ENCODE measurements around the gene SLC10A7.

DNA sequence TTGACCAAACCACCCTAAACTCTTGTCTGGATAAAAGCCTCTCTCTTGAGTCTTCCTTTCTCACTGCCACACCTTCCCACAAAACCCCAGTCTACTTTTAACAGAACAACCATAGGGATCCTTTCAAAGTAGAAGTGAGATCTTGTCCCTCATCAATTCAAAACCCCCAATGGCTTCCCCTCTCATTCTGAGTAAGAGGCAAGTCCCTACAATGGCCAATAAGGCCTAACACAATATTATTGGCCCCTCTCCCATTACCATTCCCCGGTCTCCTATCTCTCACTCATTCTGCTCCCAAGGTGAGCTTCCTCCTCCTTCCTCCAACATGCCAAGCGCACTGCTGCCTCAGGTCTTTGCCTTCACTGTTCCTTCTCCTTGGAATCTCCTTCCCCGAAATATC, 250.3 kb downstream of the SLC10A7 start:
- TF ChIP-seq, protein P1, sequence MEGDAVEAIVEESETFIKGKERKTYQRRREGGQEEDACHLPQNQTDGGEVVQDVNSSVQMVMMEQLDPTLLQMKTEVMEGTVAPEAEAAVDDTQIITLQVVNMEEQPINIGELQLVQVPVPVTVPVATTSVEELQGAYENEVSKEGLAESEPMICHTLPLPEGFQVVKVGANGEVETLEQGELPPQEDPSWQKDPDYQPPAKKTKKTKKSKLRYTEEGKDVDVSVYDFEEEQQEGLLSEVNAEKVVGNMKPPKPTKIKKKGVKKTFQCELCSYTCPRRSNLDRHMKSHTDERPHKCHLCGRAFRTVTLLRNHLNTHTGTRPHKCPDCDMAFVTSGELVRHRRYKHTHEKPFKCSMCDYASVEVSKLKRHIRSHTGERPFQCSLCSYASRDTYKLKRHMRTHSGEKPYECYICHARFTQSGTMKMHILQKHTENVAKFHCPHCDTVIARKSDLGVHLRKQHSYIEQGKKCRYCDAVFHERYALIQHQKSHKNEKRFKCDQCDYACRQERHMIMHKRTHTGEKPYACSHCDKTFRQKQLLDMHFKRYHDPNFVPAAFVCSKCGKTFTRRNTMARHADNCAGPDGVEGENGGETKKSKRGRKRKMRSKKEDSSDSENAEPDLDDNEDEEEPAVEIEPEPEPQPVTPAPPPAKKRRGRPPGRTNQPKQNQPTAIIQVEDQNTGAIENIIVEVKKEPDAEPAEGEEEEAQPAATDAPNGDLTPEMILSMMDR (IDR thresholded peaks at IDR 0.05) = no peak
- no peak for TF ChIP-seq POLR2A (IDR thresholded peaks at IDR 0.05)

Measured in uterus (tissue), 2 donors.